ENCODE results near the gene ATP6V1G2. TPM values are rescaled to one million over a fixed set of nuclear protein-coding genes. Genes with fewer than 3 reads are reported as not detected.
"Not testable (repeated sequence)": the region's sequence is repeated elsewhere in the genome, so short reads cannot be mapped to it uniquely, and the experiment has no call there.

Gene ATP6V1G2
- total RNA-seq, 4 donors from 2014 or later, result 2.0 to 5.0 (median 2.2) TPM

GRCh38 chr6:31558631-31559500 is 12.5 kb upstream of the ATP6V1G2 start:
- no peaks in the 10 kb centered on the region for H3K27me3 ChIP-seq
- H3K36me3 ChIP-seq, result peaks cover 23 to 65% (median 40%) of the 10 kb centered on the region in 4 donors
- H3K9me3 ChIP-seq, result no peaks in the 10 kb centered on the region
- peak overlapping the region; percentile 28 to 60 (median 50) for H3K27ac ChIP-seq (replicated peaks in 1 of 4)
- WGBS, result 79% methylated on average over 14 of the region's 14 CpGs
- intact Hi-C loops (cut with DNase I), result no loop called here
- no peak overlapping the region for H3K4me3 ChIP-seq
- peaks cover 33 to 46% (median 39%) of the 10 kb centered on the region in 4 donors for H3K4me1 ChIP-seq
- TF ChIP-seq POLR2A (IDR thresholded peaks at IDR 0.05; ENCODE audit: low read depth) (no peak), POLR2AphosphoS5 (IDR thresholded peaks at IDR 0.05) (no peak), EP300 (IDR thresholded peaks at IDR 0.05) (no peak)
- TF ChIP-seq, protein P1, sequence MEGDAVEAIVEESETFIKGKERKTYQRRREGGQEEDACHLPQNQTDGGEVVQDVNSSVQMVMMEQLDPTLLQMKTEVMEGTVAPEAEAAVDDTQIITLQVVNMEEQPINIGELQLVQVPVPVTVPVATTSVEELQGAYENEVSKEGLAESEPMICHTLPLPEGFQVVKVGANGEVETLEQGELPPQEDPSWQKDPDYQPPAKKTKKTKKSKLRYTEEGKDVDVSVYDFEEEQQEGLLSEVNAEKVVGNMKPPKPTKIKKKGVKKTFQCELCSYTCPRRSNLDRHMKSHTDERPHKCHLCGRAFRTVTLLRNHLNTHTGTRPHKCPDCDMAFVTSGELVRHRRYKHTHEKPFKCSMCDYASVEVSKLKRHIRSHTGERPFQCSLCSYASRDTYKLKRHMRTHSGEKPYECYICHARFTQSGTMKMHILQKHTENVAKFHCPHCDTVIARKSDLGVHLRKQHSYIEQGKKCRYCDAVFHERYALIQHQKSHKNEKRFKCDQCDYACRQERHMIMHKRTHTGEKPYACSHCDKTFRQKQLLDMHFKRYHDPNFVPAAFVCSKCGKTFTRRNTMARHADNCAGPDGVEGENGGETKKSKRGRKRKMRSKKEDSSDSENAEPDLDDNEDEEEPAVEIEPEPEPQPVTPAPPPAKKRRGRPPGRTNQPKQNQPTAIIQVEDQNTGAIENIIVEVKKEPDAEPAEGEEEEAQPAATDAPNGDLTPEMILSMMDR (IDR thresholded peaks at IDR 0.05), result no peak
- no peak for DNase-seq (ENCODE audit: extremely low spot score)

GRCh38 chr6:31558318-31558625 is 11.9 kb upstream of the ATP6V1G2 start:
- no peaks in the 10 kb centered on the region for H3K9me3 ChIP-seq
- no peak overlapping the region for H3K4me3 ChIP-seq
- TF ChIP-seq POLR2AphosphoS5 (IDR thresholded peaks at IDR 0.05) (no peak), EP300 (IDR thresholded peaks at IDR 0.05) (no peak), POLR2A (IDR thresholded peaks at IDR 0.05; ENCODE audit: low read depth) (no peak)
- TF ChIP-seq, protein P1 (IDR thresholded peaks at IDR 0.05), result no peak
- no peak for DNase-seq (ENCODE audit: extremely low spot score)
- peaks cover 33 to 46% (median 39%) of the 10 kb centered on the region in 4 donors for H3K4me1 ChIP-seq
- H3K36me3 ChIP-seq, result peaks cover 26 to 71% (median 43%) of the 10 kb centered on the region in 4 donors
- intact Hi-C loops (cut with DNase I), result no loop called here
- H3K27me3 ChIP-seq, result no peaks in the 10 kb centered on the region
- H3K27ac ChIP-seq (replicated peaks in 1 of 4), result peak overlapping the region in 3 of 4 donors; percentile 2 to 60 (median 59)
- 76% methylated on average over 7 of the region's 8 CpGs for WGBS

GRCh38 chr6:31557443-31558317 is 11.3 kb upstream of the ATP6V1G2 start:
- intact Hi-C loops (cut with DNase I), result no loop called here
- WGBS, result 76% methylated on average over 23 of the region's 24 CpGs
- H3K4me1 ChIP-seq, result peaks cover 33 to 46% (median 39%) of the 10 kb centered on the region in 4 donors
- peak overlapping the region in 3 of 4 donors; percentile 2 to 60 (median 59) for H3K27ac ChIP-seq (replicated peaks in 1 of 4)
- no peak overlapping the region for H3K4me3 ChIP-seq
- H3K9me3 ChIP-seq, result no peaks in the 10 kb centered on the region
- H3K36me3 ChIP-seq, result peaks cover 26 to 76% (median 45%) of the 10 kb centered on the region in 4 donors
- no peak for TF ChIP-seq POLR2AphosphoS5 (IDR thresholded peaks at IDR 0.05)
- TF ChIP-seq, protein P1 (IDR thresholded peaks at IDR 0.05), result no peak
- H3K27me3 ChIP-seq, result no peaks in the 10 kb centered on the region
- DNase-seq (ENCODE audit: extremely low spot score), result no peak

GRCh38 chr6:31556307-31556706 is 9.9 kb upstream of the ATP6V1G2 start:
- Histone ChIP-seq H3K36me3 (peaks cover 26 to 88% (median 50%) of the 10 kb centered on the region in 4 donors), H3K4me3 (no peak overlapping the region), H3K9me3 (no peaks in the 10 kb centered on the region), H3K27ac (replicated peaks in 1 of 4) (no peak overlapping the region), H3K27me3 (no peaks in the 10 kb centered on the region), H3K4me1 (peaks cover 33 to 46% (median 42%) of the 10 kb centered on the region in 4 donors)
- WGBS, result 74% methylated on average over 3 of the region's 3 CpGs
- no peak for DNase-seq (ENCODE audit: extremely low spot score)
- TF ChIP-seq POLR2A (IDR thresholded peaks at IDR 0.05; ENCODE audit: low read depth), result no peak
- intact Hi-C loops (cut with DNase I), result no loop called here

DNA sequence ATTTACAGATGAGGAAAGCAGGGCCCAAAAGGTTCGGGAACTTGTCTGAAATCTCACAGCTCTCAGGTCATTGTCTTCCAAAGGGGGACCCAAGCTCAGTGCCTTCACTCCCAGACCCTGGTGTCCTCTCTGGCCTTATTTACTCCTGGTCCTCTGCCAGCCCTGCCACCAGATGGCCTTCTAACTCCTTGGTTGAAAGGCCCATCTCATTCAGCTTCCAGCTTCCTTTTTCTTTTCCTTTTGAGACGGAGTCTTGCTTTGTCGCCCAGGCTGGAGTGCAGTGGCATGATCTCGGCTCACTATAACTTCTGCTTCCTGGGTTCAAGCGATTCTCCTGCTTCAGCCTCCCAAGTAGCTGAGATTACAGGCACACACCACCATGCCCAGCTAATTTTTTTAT is 5.0 kb upstream of the ATP6V1G2 start:
- H3K27ac ChIP-seq (replicated peaks in 1 of 4); H3K27me3 ChIP-seq; DNase-seq (ENCODE audit: extremely low spot score); intact Hi-C loops (cut with DNase I); H3K4me3 ChIP-seq; H3K9me3 ChIP-seq: not testable (repeated sequence)
- 51% methylated on average over 5 of the region's 5 CpGs for WGBS
- Histone ChIP-seq H3K4me1 (peaks cover 12 to 46% (median 36%) of the 10 kb centered on the region in 4 donors), H3K36me3 (peaks cover 16 to 73% (median 41%) of the 10 kb centered on the region in 4 donors)
- TF ChIP-seq, protein P1 (IDR thresholded peaks at IDR 0.05), result peak; percentile 11 to 43 (median 31)

Measured in esophagus muscularis mucosa (tissue), 4 donors.